ENCODE data around the gene EIF1. TPM values are rescaled to one million over a fixed set of nuclear protein-coding genes. Genes with fewer than 3 reads are reported as not detected.

The EIF1 gene
- total RNA-seq, 1 experiment from 2014 or later = 651 TPM

DNA sequence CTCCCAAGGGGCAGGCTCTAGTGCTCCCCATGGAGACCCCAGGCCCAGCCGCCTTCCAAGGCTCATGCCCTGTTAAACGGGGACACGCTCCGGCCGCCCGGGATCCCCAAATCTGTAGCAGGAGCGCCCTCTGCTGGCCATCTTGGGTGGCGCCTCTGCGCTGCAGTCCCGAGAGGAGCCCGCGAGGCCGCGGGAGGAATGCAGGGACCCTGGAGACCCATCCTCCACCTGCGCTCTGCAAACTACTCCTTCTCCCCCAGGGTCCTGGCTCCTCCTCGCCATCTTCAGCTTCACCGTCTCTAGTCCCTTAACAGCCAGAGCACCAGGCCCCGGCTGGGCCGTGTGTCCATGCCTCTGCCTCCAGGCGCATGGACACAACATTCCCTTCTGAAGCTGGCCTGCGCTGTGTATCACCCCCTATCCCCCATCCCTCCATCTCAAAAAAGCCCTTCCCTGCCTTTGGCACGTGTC lies 40.7 kb upstream of the EIF1 start:
- Histone ChIP-seq H3K27ac (ENCODE audit: insufficient read length, low read depth, low read length) (no peak overlapping the region), H3K79me2 (ENCODE audit: insufficient read depth, low read length) (no peaks in the 10 kb centered on the region), H3T11ph (ENCODE audit: low read length) (no peak overlapping the region), H2BK12ac (ENCODE audit: insufficient read length, low read depth, low read length) (no peak overlapping the region), H2BK120ac (ENCODE audit: low read depth, low read length, poor library complexity, severe bottlenecking) (no peak overlapping the region), H3K14ac (ENCODE audit: insufficient read depth, low read length) (no peak overlapping the region), H2BK20ac (ENCODE audit: low read depth, low read length, poor library complexity, severe bottlenecking) (no peak overlapping the region), H3K18ac (ENCODE audit: insufficient read length, low read depth, low read length) (no peak overlapping the region), H4K20me1 (ENCODE audit: control insufficient read depth, insufficient read depth, insufficient read length) (no peaks in the 10 kb centered on the region), H3K4me2 (ENCODE audit: insufficient read depth, insufficient read length, low read length) (peak overlapping the region; percentile 45), H3K23ac (ENCODE audit: insufficient read length, low read depth, low read length) (no peak overlapping the region), H2AFZ (ENCODE audit: low read length) (no peak overlapping the region), H3K23me2 (ENCODE audit: insufficient read length, low read depth, low read length, poor library complexity, severe bottlenecking) (peaks cover 7% of the 10 kb centered on the region), H2BK5ac (ENCODE audit: insufficient read length, low read length) (no peak overlapping the region), H3K56ac (ENCODE audit: insufficient read length, low read depth, low read length) (no peak overlapping the region), H3K9me3 (ENCODE audit: control insufficient read depth, low read depth, low read length) (no peaks in the 10 kb centered on the region), H3K4me1 (ENCODE audit: insufficient read depth, low read length) (no peaks in the 10 kb centered on the region), H4K91ac (ENCODE audit: insufficient read length, low read depth, low read length) (no peak overlapping the region), H3K27me3 (ENCODE audit: insufficient read depth, low read length) (no peaks in the 10 kb centered on the region), H3K4ac (ENCODE audit: low read depth, low read length) (no peak overlapping the region), H4K8ac (replicated peaks; ENCODE audit: insufficient read length, low read depth, low read length) (no peak overlapping the region), H2BK15ac (ENCODE audit: low read depth, low read length) (no peak overlapping the region), H2AK5ac (ENCODE audit: insufficient read length, low read length) (no peak overlapping the region), H4K5ac (ENCODE audit: insufficient read length, low read depth, low read length) (no peak overlapping the region), H3K79me1 (ENCODE audit: insufficient read depth, low read depth, low read length, poor library complexity, severe bottlenecking) (no peaks in the 10 kb centered on the region), H3K9ac (ENCODE audit: extremely low read depth, insufficient read length, low read length) (no peak overlapping the region)
- TF ChIP-seq, protein P1, sequence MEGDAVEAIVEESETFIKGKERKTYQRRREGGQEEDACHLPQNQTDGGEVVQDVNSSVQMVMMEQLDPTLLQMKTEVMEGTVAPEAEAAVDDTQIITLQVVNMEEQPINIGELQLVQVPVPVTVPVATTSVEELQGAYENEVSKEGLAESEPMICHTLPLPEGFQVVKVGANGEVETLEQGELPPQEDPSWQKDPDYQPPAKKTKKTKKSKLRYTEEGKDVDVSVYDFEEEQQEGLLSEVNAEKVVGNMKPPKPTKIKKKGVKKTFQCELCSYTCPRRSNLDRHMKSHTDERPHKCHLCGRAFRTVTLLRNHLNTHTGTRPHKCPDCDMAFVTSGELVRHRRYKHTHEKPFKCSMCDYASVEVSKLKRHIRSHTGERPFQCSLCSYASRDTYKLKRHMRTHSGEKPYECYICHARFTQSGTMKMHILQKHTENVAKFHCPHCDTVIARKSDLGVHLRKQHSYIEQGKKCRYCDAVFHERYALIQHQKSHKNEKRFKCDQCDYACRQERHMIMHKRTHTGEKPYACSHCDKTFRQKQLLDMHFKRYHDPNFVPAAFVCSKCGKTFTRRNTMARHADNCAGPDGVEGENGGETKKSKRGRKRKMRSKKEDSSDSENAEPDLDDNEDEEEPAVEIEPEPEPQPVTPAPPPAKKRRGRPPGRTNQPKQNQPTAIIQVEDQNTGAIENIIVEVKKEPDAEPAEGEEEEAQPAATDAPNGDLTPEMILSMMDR (conservative IDR thresholded peaks at IDR 0.05) = peak; percentile 98
- Mint-ChIP-seq H3K9me3 (no peaks in the 10 kb centered on the region), H3K27ac (no peak overlapping the region), H3K4me3 (peak overlapping the region; percentile 52 to 72), H3K4me1 (peaks cover 9 to 14% of the 10 kb centered on the region in 2 experiments), H3K27me3 (ENCODE audit: low read depth) (peaks cover 3% of the 10 kb centered on the region), H3K36me3 (ENCODE audit: insufficient read depth in 1 of 3, low read depth in 3 of 3) (no peaks in the 10 kb centered on the region; a peak in 1 of 7 replicates)
- peak; percentile 97 for DNase-seq
- WGBS (ENCODE audit: extremely low coverage, insufficient read length, low lambda C conversion rate) = no CpG with 5 or more reads among the region's 22 CpGs
